ENCODE data around the gene OR51B4. TPM values are rescaled to one million over a fixed set of nuclear protein-coding genes. Genes with fewer than 3 reads are reported as not detected.
"Not testable (repeated sequence)": the region's sequence is repeated elsewhere in the genome, so short reads cannot be mapped to it uniquely, and the experiment has no call there.

OR51B4 gene
- total RNA-seq, 4 donors from 2014 or later, result not detected

DNA sequence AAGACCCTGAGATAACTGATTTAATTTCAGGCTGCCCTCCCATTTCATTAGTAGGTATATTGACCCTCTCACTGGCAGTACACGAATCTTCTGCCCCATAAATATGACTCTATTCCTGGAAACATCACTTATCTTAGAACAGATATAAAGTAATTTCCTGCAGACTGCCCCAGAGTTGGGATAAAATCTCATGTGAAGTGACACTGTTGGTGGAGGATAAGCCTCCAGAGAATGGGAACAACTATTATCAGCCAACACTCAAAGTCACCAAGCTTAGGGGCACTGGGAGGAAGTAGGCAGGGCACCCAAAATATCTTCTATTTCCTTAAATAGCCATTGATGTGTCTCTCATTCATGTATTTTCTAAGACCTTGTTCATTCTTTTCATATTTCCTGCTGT, 33.4 kb upstream of the OR51B4 start:
- TF ChIP-seq, protein P1, sequence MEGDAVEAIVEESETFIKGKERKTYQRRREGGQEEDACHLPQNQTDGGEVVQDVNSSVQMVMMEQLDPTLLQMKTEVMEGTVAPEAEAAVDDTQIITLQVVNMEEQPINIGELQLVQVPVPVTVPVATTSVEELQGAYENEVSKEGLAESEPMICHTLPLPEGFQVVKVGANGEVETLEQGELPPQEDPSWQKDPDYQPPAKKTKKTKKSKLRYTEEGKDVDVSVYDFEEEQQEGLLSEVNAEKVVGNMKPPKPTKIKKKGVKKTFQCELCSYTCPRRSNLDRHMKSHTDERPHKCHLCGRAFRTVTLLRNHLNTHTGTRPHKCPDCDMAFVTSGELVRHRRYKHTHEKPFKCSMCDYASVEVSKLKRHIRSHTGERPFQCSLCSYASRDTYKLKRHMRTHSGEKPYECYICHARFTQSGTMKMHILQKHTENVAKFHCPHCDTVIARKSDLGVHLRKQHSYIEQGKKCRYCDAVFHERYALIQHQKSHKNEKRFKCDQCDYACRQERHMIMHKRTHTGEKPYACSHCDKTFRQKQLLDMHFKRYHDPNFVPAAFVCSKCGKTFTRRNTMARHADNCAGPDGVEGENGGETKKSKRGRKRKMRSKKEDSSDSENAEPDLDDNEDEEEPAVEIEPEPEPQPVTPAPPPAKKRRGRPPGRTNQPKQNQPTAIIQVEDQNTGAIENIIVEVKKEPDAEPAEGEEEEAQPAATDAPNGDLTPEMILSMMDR (IDR thresholded peaks at IDR 0.05), result no peak
- TF ChIP-seq POLR2AphosphoS5 (IDR thresholded peaks at IDR 0.05), result no peak
- TF ChIP-seq POLR2A (IDR thresholded peaks at IDR 0.05; ENCODE audit: low read depth), result no peak
- TF ChIP-seq EP300 (IDR thresholded peaks at IDR 0.05), result no peak
- H3K27me3 ChIP-seq, result no peaks in the 10 kb centered on the region
- no peak for DNase-seq (ENCODE audit: extremely low spot score)
- H3K4me1 ChIP-seq, result no peaks in the 10 kb centered on the region
- no peaks in the 10 kb centered on the region for H3K36me3 ChIP-seq
- no peak overlapping the region for H3K4me3 ChIP-seq
- intact Hi-C loops (cut with DNase I), result no loop called here
- H3K9me3 ChIP-seq, result no peaks in the 10 kb centered on the region
- no peak overlapping the region for H3K27ac ChIP-seq (replicated peaks in 1 of 4)
- 63% methylated on average over 1 of the region's 1 CpG for WGBS

- H3K36me3 ChIP-seq, result no peaks in the 10 kb centered on the region
- H3K4me1 ChIP-seq, result no peaks in the 10 kb centered on the region
- intact Hi-C loops (cut with DNase I), result no loop called here
- no peak within 1 kb of the TSS for H3K4me3 ChIP-seq
- 77% methylated on average over 3 of the region's 3 CpGs for WGBS
- TF ChIP-seq POLR2AphosphoS5 (IDR thresholded peaks at IDR 0.05), result no peak
- TF ChIP-seq, protein P1 (IDR thresholded peaks at IDR 0.05), result no peak
- no peak for TF ChIP-seq POLR2A (IDR thresholded peaks at IDR 0.05; ENCODE audit: low read depth)
- H3K27ac ChIP-seq (replicated peaks in 1 of 4), result no peak within 1 kb of the TSS
- H3K9me3 ChIP-seq, result no peaks in the 10 kb centered on the region
- no peaks in the 10 kb centered on the region for H3K27me3 ChIP-seq
- no peak for DNase-seq (ENCODE audit: extremely low spot score)
These were observed 22.5 kb upstream of the OR51B4 start, which contains the start of gene OR51B2 for GRCh38 chr11:5324197-5324596. TSS of gene OR51B2 (minus strand) at chr11:5324297. CDS start at chr11:5324297, 0 bp downstream.

- H3K27me3 ChIP-seq, result no peaks in the 10 kb centered on the region
- no peak overlapping the region for H3K27ac ChIP-seq (replicated peaks in 1 of 4)
- H3K9me3 ChIP-seq, result no peaks in the 10 kb centered on the region
- no peak for DNase-seq (ENCODE audit: extremely low spot score)
- 81% methylated on average over 5 of the region's 5 CpGs for WGBS
- no peaks in the 10 kb centered on the region for H3K36me3 ChIP-seq
- no peak overlapping the region for H3K4me3 ChIP-seq
- TF ChIP-seq POLR2AphosphoS5 (IDR thresholded peaks at IDR 0.05) (no peak), EP300 (IDR thresholded peaks at IDR 0.05) (no peak), POLR2A (IDR thresholded peaks at IDR 0.05; ENCODE audit: low read depth) (no peak)
- TF ChIP-seq, protein P1 (IDR thresholded peaks at IDR 0.05), result no peak
- H3K4me1 ChIP-seq, result no peaks in the 10 kb centered on the region
- intact Hi-C loops (cut with DNase I), result no loop called here
These were observed 15.5 kb upstream of the OR51B4 start for GRCh38 chr11:5317292-5317691.

GRCh38 chr11:5313326-5314023, 11.7 kb upstream of the OR51B4 start:
- H3K36me3 ChIP-seq; intact Hi-C loops (cut with DNase I); H3K4me1 ChIP-seq; H3K9me3 ChIP-seq; H3K27me3 ChIP-seq; H3K27ac ChIP-seq (replicated peaks in 1 of 4); H3K4me3 ChIP-seq; DNase-seq (ENCODE audit: extremely low spot score): not testable (repeated sequence)
- 85% methylated on average over 3 of the region's 3 CpGs for WGBS

GRCh38 chr11:5310423-5310822, 8.7 kb upstream of the OR51B4 start:
- TF ChIP-seq EP300 (IDR thresholded peaks at IDR 0.05) (no peak), POLR2A (IDR thresholded peaks at IDR 0.05; ENCODE audit: low read depth) (no peak), POLR2AphosphoS5 (IDR thresholded peaks at IDR 0.05) (no peak)
- TF ChIP-seq, protein P1 (IDR thresholded peaks at IDR 0.05), result no peak
- Histone ChIP-seq H3K4me1 (no peaks in the 10 kb centered on the region), H3K4me3 (no peak overlapping the region), H3K27me3 (no peaks in the 10 kb centered on the region), H3K36me3 (no peaks in the 10 kb centered on the region), H3K27ac (replicated peaks in 1 of 4) (no peak overlapping the region), H3K9me3 (no peaks in the 10 kb centered on the region)
- intact Hi-C loops (cut with DNase I), result no loop called here
- DNase-seq (ENCODE audit: extremely low spot score), result no peak
- 100% methylated on average over 1 of the region's 1 CpG for WGBS
